GM18517 (cell line): ENCODE results near the gene CD81.
"Not testable (repeated sequence)": the region's sequence is repeated elsewhere in the genome, so short reads cannot be mapped to it uniquely, and the experiment has no call there.

Source experiments
- ATAC-seq: cut with Tn5 transposase; IDR thresholded peaks from one replicate; pipeline ENCODE4 v1.9.1; 2021; ENCODE audit warnings: mild to moderate bottlenecking, moderate library complexity; ENCODE audit not compliant: unreplicated experiment

CD81 gene

GRCh38 chr11:2357246-2357645 lies 19.9 kb upstream of the CD81 start:
- ATAC-seq: no peak

- ATAC-seq: not testable (repeated sequence)
Measured at GRCh38 chr11:2357651-2358050, 19.5 kb upstream of the CD81 start.

GRCh38 chr11:2358754-2359442 lies 18.2 kb upstream of the CD81 start:
- no peak for ATAC-seq

GRCh38 chr11:2359557-2359956 lies 17.6 kb upstream of the CD81 start:
- no peak for ATAC-seq

- no peak for ATAC-seq
Measured at GRCh38 chr11:2360081-2360642, 16.9 kb upstream of the CD81 start.

DNA sequence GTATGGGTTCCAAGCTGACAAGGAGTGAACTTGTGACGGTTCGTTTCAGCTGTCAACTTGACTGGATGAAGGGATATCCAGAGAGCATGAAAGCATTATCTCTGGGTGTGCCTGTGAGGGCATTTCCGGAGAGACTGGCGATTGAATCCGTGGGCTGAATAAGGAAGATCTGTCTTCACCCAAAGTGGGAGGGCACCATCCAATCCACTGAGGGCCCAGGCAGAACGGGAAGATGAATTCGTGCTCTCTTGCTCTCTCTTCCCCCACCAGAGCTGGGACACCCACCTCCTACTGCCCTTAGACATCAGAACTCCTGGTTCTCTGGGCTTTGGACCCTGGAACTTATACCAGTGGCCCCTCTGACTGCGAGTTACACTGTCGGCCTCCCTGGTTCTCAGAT lies 15.5 kb upstream of the CD81 start:
- ATAC-seq: no peak

DNA sequence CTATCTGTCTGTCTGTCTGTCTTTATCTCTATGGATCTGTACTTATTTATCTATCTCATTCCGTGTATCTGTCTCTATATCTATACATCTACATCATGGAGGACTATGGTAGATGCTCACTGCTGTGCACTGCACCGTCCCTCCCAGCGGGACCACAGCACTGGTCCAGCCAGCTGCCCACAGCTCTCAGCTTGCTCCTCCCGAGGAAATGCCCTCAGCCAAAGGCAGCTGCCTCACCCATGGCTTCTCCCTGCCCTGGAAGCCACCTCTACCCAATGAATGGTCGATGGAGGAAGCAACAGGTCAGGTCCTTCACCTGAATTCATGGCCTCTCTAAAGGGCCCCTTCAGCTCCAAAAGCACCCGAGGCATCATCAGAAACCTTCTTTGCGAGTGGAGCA lies 14.7 kb upstream of the CD81 start:
- no peak for ATAC-seq

GRCh38 chr11:2363130-2363529 lies 14.0 kb upstream of the CD81 start:
- ATAC-seq: no peak

GRCh38 chr11:2363577-2364370 lies 13.3 kb upstream of the CD81 start:
- no peak for ATAC-seq

- not testable (repeated sequence) for ATAC-seq
Measured at GRCh38 chr11:2364386-2364785, 12.7 kb upstream of the CD81 start.

GRCh38 chr11:2365571-2366210 lies 11.4 kb upstream of the CD81 start:
- no peak for ATAC-seq

GRCh38 chr11:2366276-2366675 lies 10.8 kb upstream of the CD81 start:
- ATAC-seq: no peak

GRCh38 chr11:2366733-2367132 lies 10.4 kb upstream of the CD81 start:
- ATAC-seq: no peak

DNA sequence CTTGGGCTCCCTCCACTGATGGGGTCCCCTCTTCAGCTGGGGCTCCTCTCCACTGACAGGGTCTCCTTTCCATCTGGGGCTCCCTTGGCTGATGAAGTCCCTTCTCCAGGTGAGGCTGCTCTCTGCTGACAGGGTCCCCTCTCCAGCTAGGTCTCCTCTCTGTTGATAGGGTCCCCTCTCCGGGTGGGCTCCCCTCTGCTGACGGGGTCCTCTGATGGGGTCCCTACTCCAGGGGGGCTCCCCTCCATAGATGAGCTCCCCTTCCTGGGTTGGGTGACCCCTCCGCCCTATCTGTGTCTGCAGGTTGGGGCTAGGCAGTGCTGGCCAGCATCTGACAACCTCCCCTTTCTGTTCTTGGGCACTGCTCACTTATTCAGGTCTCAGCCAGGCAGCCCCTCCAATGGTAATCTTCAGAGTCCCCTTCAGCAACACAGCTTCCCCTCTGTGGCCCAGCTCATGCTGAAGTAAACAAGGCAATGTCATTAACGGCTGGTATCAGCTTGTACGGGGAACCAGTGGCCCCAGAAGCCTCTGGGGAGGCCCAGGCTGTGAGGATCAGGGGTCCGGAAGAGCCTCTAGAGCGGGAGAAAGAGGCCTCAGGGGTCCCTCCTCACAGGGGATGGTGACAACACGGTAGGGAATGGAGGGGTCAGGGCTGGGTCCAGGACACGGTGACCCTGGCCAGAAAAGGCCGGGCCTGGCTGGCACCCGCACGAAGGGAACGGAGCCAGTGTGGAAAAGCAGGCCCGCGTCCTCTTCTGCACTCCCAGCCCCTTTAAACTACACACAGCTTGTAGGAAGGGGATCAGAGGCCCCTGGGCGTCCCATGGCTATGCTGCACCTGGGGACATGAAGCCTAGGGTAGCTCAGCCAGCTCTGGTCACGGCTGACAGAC lies 9.6 kb upstream of the CD81 start:
- ATAC-seq: no peak

DNA sequence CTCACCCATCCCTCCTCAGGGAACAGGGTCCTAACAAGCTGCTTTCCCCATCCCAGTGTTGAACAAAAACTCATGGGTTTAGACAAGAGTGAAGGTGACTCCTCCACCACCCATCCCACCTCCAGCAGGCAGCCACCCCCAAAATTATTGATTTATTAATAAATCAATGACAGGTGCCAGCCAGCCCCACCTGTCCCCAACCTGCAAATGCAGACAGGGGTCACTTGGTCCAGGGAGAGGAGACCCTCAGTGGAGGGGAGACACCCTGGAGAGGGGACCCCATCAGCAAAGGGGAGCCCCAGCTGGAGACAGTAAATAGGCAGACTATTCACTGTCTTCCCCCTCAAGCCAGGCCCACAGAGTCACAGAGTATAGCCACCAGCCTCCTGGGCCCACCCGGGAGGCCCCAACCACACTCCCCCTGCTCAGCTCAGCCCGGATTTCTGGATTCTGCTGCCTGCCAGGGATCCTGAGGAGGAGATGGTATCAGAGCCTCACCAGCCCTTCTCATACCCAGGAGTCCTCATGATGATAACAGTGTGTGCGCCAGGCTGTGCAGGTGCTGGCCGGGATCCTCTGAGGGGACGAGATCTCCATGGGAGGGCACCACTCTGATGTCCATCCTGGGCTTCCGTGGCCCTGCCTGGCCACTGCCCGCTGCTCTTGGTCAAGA lies 8.8 kb upstream of the CD81 start:
- ATAC-seq: no peak

DNA sequence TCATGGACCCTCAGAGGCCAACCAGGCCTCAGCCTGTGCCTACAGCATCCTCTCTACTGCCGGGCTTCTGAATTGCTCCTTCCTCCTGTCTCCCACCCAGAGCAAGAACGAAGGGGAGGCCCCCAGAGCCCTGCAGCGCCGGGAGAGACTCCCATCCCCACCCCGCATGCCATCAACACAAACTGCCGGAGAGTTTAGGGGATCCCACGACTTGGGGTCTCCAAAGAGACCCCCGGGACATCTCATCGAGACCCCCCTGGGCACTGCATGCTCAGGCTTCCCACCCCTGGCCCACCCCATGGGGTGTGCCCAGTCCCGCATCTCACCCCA lies 8.3 kb upstream of the CD81 start:
- no peak for ATAC-seq

DNA sequence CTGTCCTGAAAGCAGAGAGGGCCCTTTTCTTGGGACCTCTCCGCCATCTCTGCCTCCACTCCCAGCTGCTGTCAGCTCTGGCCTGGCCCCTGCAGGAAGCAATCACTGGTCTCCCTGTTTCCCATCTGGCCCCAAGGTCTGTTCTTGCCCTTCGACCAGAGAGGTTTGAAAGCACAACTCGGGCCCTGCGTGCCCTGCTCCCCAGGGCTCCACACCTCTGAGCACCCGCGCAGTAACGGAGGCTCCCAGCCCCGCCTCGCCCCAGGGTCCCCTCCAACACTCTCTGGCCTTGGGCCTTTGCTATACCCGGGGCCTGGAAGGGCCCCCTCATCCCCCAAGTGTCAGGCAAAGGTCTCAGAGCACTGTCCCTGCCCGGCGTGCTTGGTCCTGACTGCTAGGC lies 7.8 kb upstream of the CD81 start:
- no peak for ATAC-seq

DNA sequence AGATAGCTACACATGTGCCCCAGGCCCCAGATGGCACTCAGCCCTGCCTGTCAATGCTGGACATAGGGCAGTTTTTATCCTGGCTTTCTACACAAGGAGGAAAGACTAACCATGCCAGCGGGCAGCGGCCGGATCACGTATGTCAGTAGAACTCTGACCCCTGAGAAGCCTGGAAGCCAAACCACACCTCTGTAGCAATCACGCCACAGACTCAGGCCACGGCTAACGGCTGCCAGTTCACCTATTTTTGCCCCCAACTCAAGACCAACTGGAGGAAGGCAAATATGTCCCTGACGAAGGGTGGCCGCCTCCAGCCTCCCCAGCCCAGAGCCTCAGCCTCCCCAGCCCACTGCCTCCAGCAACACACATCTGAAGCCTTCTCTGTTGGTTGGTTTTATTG lies 7.2 kb upstream of the CD81 start:
- no peak for ATAC-seq

- no peak for ATAC-seq
Measured at GRCh38 chr11:2374456-2375201, 2.5 kb upstream of the CD81 start.
